Caco-2 (cell line): ENCODE data around the gene TEKT3. TPM values are rescaled to one million over a fixed set of nuclear protein-coding genes. Genes with fewer than 3 reads are reported as not detected.

ENCODE experiments used
- BruUV-seq: library from RNA; stranded (reverse); fragments of 400-500 nt; replicated peaks from 2 replicates; lab custom pipeline; 2021; lab: Mats Ljungman, UMichigan
- CTCF ChIA-PET: fragments of 300-600 bp; sonication (Branson Sonifier 250); formaldehyde crosslinking; loops from one replicate; lab custom pipeline; 2022; ENCODE audit warnings: antibody characterized with exemption; lab: Charles Lee
- POLR2A ChIA-PET: fragments of 300-600 bp; sonication (Branson Sonifier 250); formaldehyde crosslinking; loops from one replicate; lab custom pipeline; 2022; ENCODE audit warnings: antibody characterized with exemption; lab: Charles Lee
- DNase-seq, 2 experiments: peaks; one replicate each; pipeline versions ENCODE4 v3.0.0 to v3.0.0-alpha.2; 2020 to 2022
- H3K27me3 ChIP-seq: replicated peaks from 2 replicates; pipeline ENCODE4 v1.6.0; 2011; ENCODE audit warnings: low read length; ENCODE audit not compliant: control insufficient read depth, insufficient read depth
- H3K36me3 ChIP-seq: 2 replicates; pipeline ENCODE4 v1.5.1; 2011; ENCODE audit warnings: low read length; ENCODE audit not compliant: control insufficient read depth, insufficient read depth
- H3K4me1 ChIP-seq: fragments of 250-450 bp; sonication (Bioruptor Pico); 2 replicates; pipeline ENCODE4 v1.5.1; 2020; ENCODE audit warnings: mild to moderate bottlenecking
- H3K4me3 ChIP-seq: 2 replicates; pipeline ENCODE4 v1.5.1; 2011; ENCODE audit warnings: low read depth, mild to moderate bottlenecking, control low read depth, low read length
- H3K9me3 ChIP-seq: fragments of 250-450 bp; sonication (Bioruptor Pico); 2 replicates; pipeline ENCODE4 v1.5.1; 2020; ENCODE audit warnings: mild to moderate bottlenecking, moderate library complexity
- H3K27ac Mint-ChIP-seq: one replicate; pipeline ENCODE4 v1.8.0; 2022; ENCODE audit warnings: mixed read lengths; ENCODE audit not compliant: unreplicated experiment
- H3K27me3 Mint-ChIP-seq: one replicate; pipeline ENCODE4 v1.8.0; 2022; ENCODE audit warnings: mixed read lengths; ENCODE audit not compliant: insufficient read depth, unreplicated experiment
- H3K36me3 Mint-ChIP-seq: one replicate; pipeline ENCODE4 v1.8.0; 2022; ENCODE audit warnings: mild to moderate bottlenecking, mixed read lengths; ENCODE audit not compliant: insufficient read depth, unreplicated experiment
- H3K4me1 Mint-ChIP-seq: one replicate; pipeline ENCODE4 v1.8.0; 2022; ENCODE audit warnings: low read depth, mixed read lengths; ENCODE audit not compliant: unreplicated experiment
- H3K4me3 Mint-ChIP-seq: one replicate; pipeline ENCODE4 v1.8.0; 2022; ENCODE audit warnings: mild to moderate bottlenecking, moderate library complexity, mixed read lengths; ENCODE audit not compliant: unreplicated experiment
- H3K9me3 Mint-ChIP-seq: one replicate; pipeline ENCODE4 v1.8.0; 2022; ENCODE audit warnings: mixed read lengths; ENCODE audit not compliant: unreplicated experiment
- CTCF ChIP-seq, 2 experiments: fragments of 200-600 bp in 1 of 2; IDR thresholded peaks; 1 replicate in 1 of 2; 2 replicates in 1 of 2; pipeline versions ENCODE4 v1.5.1 to v1.8.0; 2011 to 2022; ENCODE audit warnings: antibody characterized with exemption in 1 of 2, control low read depth in 1 of 2, inconsistent platforms in 1 of 2, low read depth in 1 of 2, low read length in 1 of 2, mild to moderate bottlenecking in 1 of 2, moderate library complexity in 1 of 2; ENCODE audit not compliant: insufficient read depth in 1 of 2, severe bottlenecking in 1 of 2, unreplicated experiment in 1 of 2
- intact Hi-C: fragments of 100-400 bp; cut with micrococcal nuclease; formaldehyde crosslinking; loops from one replicate; pipeline ENCODE4 v1.10.0; 2022; ENCODE audit not compliant: unreplicated experiment
- total RNA-seq: library from RNA; stranded (reverse); gene quantifications from 2 replicates; pipeline ENCODE4 v1.2.3, GENCODE V29; 2022

TEKT3 gene
- total RNA-seq, 1 experiment from 2014 or later: 0.43 TPM

- CTCF ChIA-PET: no interaction called here
- POLR2A ChIA-PET: no interaction called here
- Mint-ChIP-seq H3K27me3 (no peaks in the 10 kb centered on the region), H3K36me3 (no peaks in the 10 kb centered on the region), H3K4me3 (no peak within 1 kb of the TSS), H3K9me3 (no peaks in the 10 kb centered on the region), H3K27ac (no peak within 1 kb of the TSS), H3K4me1 (no peaks in the 10 kb centered on the region)
- H3K27me3 ChIP-seq: no peaks in the 10 kb centered on the region; the same call in 1 of the 2 replicates
- H3K9me3 ChIP-seq: no peaks in the 10 kb centered on the region
- no peak for TF ChIP-seq CTCF (IDR thresholded peaks at IDR 0.05; ENCODE audit: insufficient read depth in 1 of 2, low read depth in 1 of 2, low read length in 1 of 2, severe bottlenecking in 1 of 2, unreplicated experiment in 1 of 2)
- H3K36me3 ChIP-seq: no peaks in the 10 kb centered on the region
- intact Hi-C loops: no loop called here
- BruUV-seq: no TSS peak
- H3K4me3 ChIP-seq: no peak within 1 kb of the TSS
- DNase-seq: no peak
- H3K4me1 ChIP-seq: no peaks in the 10 kb centered on the region
These were observed 76.3 kb downstream of the TEKT3 start, which contains the start of gene PMP22 for GRCh38 chr17:15265131-15265530. PMP22 (minus strand) TSS chr17:15265326; CDS start chr17:15260727, 4,599 bp downstream.

GRCh38 chr17:15264542-15264941 is 76.9 kb downstream of the TEKT3 start:
- no TSS peak for BruUV-seq
- H3K4me1 Mint-ChIP-seq: no peaks in the 10 kb centered on the region
- no peaks in the 10 kb centered on the region; the same call in 1 of the 2 replicates for H3K27me3 ChIP-seq
- H3K4me1 ChIP-seq: no peaks in the 10 kb centered on the region
- no peaks in the 10 kb centered on the region for H3K36me3 ChIP-seq
- no peak for DNase-seq
- no peaks in the 10 kb centered on the region for H3K36me3 Mint-ChIP-seq
- CTCF ChIA-PET: no interaction called here
- H3K27ac Mint-ChIP-seq: no peak overlapping the region
- no peak for TF ChIP-seq CTCF (IDR thresholded peaks at IDR 0.05; ENCODE audit: insufficient read depth in 1 of 2, low read depth in 1 of 2, low read length in 1 of 2, severe bottlenecking in 1 of 2, unreplicated experiment in 1 of 2)
- H3K9me3 ChIP-seq: no peaks in the 10 kb centered on the region
- no peak overlapping the region for H3K4me3 ChIP-seq
- no peaks in the 10 kb centered on the region for H3K9me3 Mint-ChIP-seq
- POLR2A ChIA-PET: no interaction called here
- no peaks in the 10 kb centered on the region for H3K27me3 Mint-ChIP-seq
- H3K4me3 Mint-ChIP-seq: no peak overlapping the region
- intact Hi-C loops: no loop called here

- H3K36me3 ChIP-seq: no peaks in the 10 kb centered on the region
- no peak overlapping the region for H3K4me3 ChIP-seq
- no peak for DNase-seq
- no peaks in the 10 kb centered on the region for H3K4me1 ChIP-seq
- no peaks in the 10 kb centered on the region for H3K9me3 Mint-ChIP-seq
- POLR2A ChIA-PET: no interaction called here
- H3K27me3 Mint-ChIP-seq: no peaks in the 10 kb centered on the region
- H3K27me3 ChIP-seq: no peaks in the 10 kb centered on the region; the same call in 1 of the 2 replicates
- CTCF ChIA-PET: interaction anchor here (0.9 kb wide), 1 partner anchor 239 kb away, joined by 5 read pairs; no protein-coding TSS in a partner anchor
- no peaks in the 10 kb centered on the region for H3K9me3 ChIP-seq
- no peak for TF ChIP-seq CTCF (IDR thresholded peaks at IDR 0.05; ENCODE audit: insufficient read depth in 1 of 2, low read depth in 1 of 2, low read length in 1 of 2, severe bottlenecking in 1 of 2, unreplicated experiment in 1 of 2)
- H3K4me1 Mint-ChIP-seq: no peaks in the 10 kb centered on the region
- H3K36me3 Mint-ChIP-seq: no peaks in the 10 kb centered on the region
- H3K4me3 Mint-ChIP-seq: peak overlapping the region; percentile 85
- H3K27ac Mint-ChIP-seq: no peak overlapping the region
- no TSS peak for BruUV-seq
- intact Hi-C loops: loop anchor here (2.0 kb wide), 1 partner anchor 193 kb away; no protein-coding TSS in a partner anchor
These were observed 77.7 kb downstream of the TEKT3 start for GRCh38 chr17:15263680-15264079.
